Kidney (tissue), 14 donors: ENCODE data around the gene PRKAR1B. TPM values are rescaled to one million over a fixed set of nuclear protein-coding genes. Genes with fewer than 3 reads are reported as not detected.
A peak's percentile ranks its signal among the peaks of the same experiment; 100 is the strongest.

Experiments
- DNase-seq, 5 donors: peaks; one replicate each; pipeline ENCODE4 v3.0.0-alpha.2; 2013 to 2020
- FAIRE-seq: peaks from 2 replicates; lab custom pipeline; 2012; peaks lifted over from hg19 to GRCh38; lab: Jason Lieb, UNC
- H3K27ac ChIP-seq, 2 donors: one replicate each; pipeline ENCODE4 v1.7.0; 2013; ENCODE audit warnings: low read depth in 2 of 2, low read length in 2 of 2, inconsistent platforms in 1 of 2
- H3K27me3 ChIP-seq: one replicate; pipeline ENCODE4 v1.7.1; 2013; ENCODE audit warnings: low read length, inconsistent platforms; ENCODE audit not compliant: control insufficient read depth, insufficient read depth
- H3K36me3 ChIP-seq, 3 donors: one replicate each; pipeline versions ENCODE4 v1.7.0 to v1.7.1; 2013; ENCODE audit warnings: low read length in 3 of 3, control low read depth in 1 of 3, inconsistent platforms in 1 of 3; ENCODE audit not compliant: insufficient read depth in 3 of 3, control insufficient read depth in 2 of 3
- H3K4me1 ChIP-seq, 3 donors: one replicate each; pipeline versions ENCODE4 v1.7.0 to v1.7.1; 2013; ENCODE audit warnings: low read length in 3 of 3, inconsistent platforms in 1 of 3, low read depth in 1 of 3; ENCODE audit not compliant: control insufficient read depth in 2 of 3, insufficient read depth in 2 of 3
- H3K4me3 ChIP-seq, 3 donors: one replicate each; pipeline versions ENCODE4 v1.7.0 to v1.8.1; 2013; ENCODE audit warnings: low read length in 3 of 3, control low read depth in 1 of 3, inconsistent platforms in 1 of 3
- H3K9ac ChIP-seq, 3 donors: one replicate each; pipeline versions ENCODE4 v1.7.0 to v1.7.1; 2013; ENCODE audit warnings: low read length in 3 of 3, control low read depth in 1 of 3, inconsistent platforms in 1 of 3
- H3K9me3 ChIP-seq, 3 donors: one replicate each; pipeline versions ENCODE4 v1.7.0 to v1.7.1; 2013; ENCODE audit warnings: low read length in 3 of 3, control low read depth in 1 of 3, inconsistent platforms in 1 of 3; ENCODE audit not compliant: control insufficient read depth in 2 of 3, insufficient read depth in 1 of 3
- intact Hi-C: fragments of 100-400 bp; cut with DNase I; formaldehyde crosslinking; loops from one replicate; pipeline ENCODE4 v1.11.1; 2022
- polyA plus RNA-seq: library from polyadenylated mRNA; stranded (reverse); fragments of 350-450 nt; fragmentation: Illumina TruSeq; extraction: RNeasy Lipid Tissue Mini Kit (QIAGEN cat#74804); gene quantifications from one replicate; pipeline ENCODE4 v1.2.3, GENCODE V29; 2014; ENCODE audit warnings: low read depth, low replicate concordance; ENCODE audit not compliant: insufficient read depth
- total RNA-seq: library from RNA; stranded (reverse); fragmentation: NEBNext Ultra II Directional; extraction: Animal tissue kit (Norgen Biotek cat#: 25700); gene quantifications from one replicate; pipeline ENCODE4 v1.2.1, GENCODE V29; 2021
- TF ChIP-seq, protein P1 (sequence below): IDR thresholded peaks from 3 replicates; pipeline ENCODE4 v1.5.1; 2012; ENCODE audit warnings: mild to moderate bottlenecking, moderate library complexity, borderline replicate concordance; ENCODE audit not compliant: insufficient read depth; ENCODE audit errors: extremely low read depth
- donor health status: control.
- donor health status: control.
- donor health status: control.
- donor health status: control.
- donor health status: control.
- donor health status: DM: yes; HTN: yes; CAD: no.
- donor health status: Normal renal cell carcinoma (clear cell type).

The PRKAR1B gene
- total and polyA plus RNA-seq, 2 donors from 2014 or later = 15.9 to 21.4 TPM

DNA sequence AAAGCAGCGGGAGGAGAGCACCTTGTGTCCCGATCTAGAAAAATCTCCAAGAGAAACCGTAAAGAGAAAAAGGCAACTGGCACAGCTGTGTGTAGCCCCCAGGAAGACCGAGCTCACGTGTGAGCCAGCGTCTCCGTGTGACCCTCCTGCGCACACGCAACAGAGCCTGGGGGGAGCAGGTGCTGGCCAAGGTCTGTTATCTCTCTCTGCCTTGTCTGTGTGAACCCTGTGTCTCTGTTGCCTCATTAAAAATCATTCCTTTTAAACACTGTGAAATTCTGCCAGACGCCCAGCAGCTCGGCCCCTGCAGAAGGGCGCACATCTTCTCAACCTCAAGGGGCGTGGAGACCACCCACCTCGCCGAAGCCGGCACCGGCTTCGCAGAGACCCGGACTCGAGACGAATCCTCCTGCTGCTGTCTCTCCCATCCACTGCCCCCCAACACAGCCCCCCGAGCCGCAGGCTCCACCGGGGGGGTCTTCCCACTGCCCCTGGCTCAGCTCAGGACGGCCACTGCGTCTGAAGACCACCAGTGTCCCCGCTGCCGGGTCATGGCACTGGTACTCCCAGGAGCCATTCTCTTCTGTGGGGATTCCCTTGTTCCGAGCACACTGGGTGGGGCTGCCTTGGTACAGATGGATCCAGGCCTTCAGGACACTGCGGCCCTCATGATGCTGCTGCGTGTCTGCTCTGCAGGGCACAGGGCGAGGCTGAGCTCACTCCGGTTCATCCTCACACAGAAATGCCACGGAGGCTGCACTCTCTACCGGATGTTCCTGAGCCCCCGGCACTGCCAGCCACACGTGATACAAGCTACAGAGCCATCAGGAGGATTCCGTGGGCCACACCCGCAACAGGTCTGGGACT is 94.9 kb downstream of the PRKAR1B start:
- intact Hi-C loops = loop anchor here (10.0 kb wide), 1 partner anchor 307 kb away; no protein-coding TSS in a partner anchor
- H3K9ac ChIP-seq = no peak overlapping the region
- TF ChIP-seq, protein P1, sequence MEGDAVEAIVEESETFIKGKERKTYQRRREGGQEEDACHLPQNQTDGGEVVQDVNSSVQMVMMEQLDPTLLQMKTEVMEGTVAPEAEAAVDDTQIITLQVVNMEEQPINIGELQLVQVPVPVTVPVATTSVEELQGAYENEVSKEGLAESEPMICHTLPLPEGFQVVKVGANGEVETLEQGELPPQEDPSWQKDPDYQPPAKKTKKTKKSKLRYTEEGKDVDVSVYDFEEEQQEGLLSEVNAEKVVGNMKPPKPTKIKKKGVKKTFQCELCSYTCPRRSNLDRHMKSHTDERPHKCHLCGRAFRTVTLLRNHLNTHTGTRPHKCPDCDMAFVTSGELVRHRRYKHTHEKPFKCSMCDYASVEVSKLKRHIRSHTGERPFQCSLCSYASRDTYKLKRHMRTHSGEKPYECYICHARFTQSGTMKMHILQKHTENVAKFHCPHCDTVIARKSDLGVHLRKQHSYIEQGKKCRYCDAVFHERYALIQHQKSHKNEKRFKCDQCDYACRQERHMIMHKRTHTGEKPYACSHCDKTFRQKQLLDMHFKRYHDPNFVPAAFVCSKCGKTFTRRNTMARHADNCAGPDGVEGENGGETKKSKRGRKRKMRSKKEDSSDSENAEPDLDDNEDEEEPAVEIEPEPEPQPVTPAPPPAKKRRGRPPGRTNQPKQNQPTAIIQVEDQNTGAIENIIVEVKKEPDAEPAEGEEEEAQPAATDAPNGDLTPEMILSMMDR = no peak
- no peaks in the 10 kb centered on the region for H3K4me1 ChIP-seq
- H3K27ac ChIP-seq = no peak overlapping the region
- no peaks in the 10 kb centered on the region for H3K9me3 ChIP-seq
- no peaks in the 10 kb centered on the region for H3K27me3 ChIP-seq
- FAIRE-seq (no peak), DNase-seq (peak in 1 of 5 donors; percentile 61)
- H3K36me3 ChIP-seq = no peaks in the 10 kb centered on the region
- H3K4me3 ChIP-seq = no peak overlapping the region

DNA sequence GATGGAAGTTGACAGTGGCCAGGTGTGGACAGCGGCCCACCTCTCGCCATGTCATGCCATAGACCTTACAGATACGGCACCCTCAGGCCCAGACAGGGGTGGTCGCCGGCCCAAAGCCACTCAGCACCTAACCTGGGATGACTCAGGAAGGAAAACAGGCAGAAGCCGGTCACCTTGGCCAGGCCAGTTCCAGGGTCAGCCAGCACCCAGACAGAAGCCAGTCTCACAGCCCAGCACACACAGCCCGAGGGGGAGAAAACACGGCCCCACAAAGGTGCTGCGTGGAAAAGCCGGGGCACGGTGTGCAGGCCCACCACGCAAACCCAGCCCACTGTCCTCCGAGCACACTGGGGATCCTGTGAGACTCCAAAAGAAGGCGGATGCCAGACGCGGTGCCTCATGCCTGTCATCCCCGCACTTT is 95.8 kb downstream of the PRKAR1B start:
- Histone ChIP-seq H3K9me3 (no peaks in the 10 kb centered on the region), H3K9ac (no peak overlapping the region), H3K27ac (no peak overlapping the region), H3K27me3 (no peaks in the 10 kb centered on the region), H3K36me3 (no peaks in the 10 kb centered on the region), H3K4me1 (no peaks in the 10 kb centered on the region), H3K4me3 (no peak overlapping the region)
- TF ChIP-seq, protein P1 = no peak
- DNase-seq = peak in 1 of 5 donors; percentile 63
- intact Hi-C loops = loop anchor here (10.0 kb wide), 1 partner anchor 306 kb away; no protein-coding TSS in a partner anchor
- no peak for FAIRE-seq

DNA sequence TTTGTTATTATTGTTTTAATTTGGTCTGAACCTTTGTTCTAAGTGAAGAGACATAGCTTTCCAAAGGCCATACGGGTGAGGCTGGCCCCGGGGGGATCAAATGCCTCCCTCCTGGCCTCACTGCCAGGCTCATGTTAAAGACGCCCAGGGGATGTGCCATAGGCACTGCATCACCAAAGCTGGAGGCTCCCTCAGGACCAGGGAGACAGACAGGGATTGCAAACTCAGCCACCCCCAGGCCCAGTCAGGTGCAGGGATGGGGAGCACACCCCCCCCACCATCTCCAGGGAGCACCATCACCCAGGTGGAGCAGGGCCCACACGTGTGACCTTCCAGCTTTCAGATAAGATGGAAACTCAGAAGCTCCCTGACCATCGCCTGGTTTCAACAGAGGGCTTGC is 96.5 kb downstream of the PRKAR1B start:
- peak in 1 of 5 donors; percentile 65 for DNase-seq
- Histone ChIP-seq H3K9ac (no peak overlapping the region), H3K27me3 (no peaks in the 10 kb centered on the region), H3K9me3 (peaks cover 0 to 1% (median 0%) of the 10 kb centered on the region in 3 donors), H3K36me3 (no peaks in the 10 kb centered on the region), H3K27ac (no peak overlapping the region), H3K4me3 (no peak overlapping the region), H3K4me1 (no peaks in the 10 kb centered on the region)
- intact Hi-C loops = loop anchor here (10.0 kb wide), 1 partner anchor 306 kb away; no protein-coding TSS in a partner anchor
- FAIRE-seq = no peak
- TF ChIP-seq, protein P1 = no peak
